HFF-Myc (cell line): Measurements from ENCODE around the gene AURKA.

ENCODE experiments used
- DNase-seq: peaks from one replicate; pipeline ENCODE4 v3.0.0-alpha.2; 2011; ENCODE audit warnings: low read depth; ENCODE audit errors: extremely low read depth
- H3K4me3 ChIP-seq: replicated peaks from 2 replicates; pipeline ENCODE4 v1.5.1; 2011; ENCODE audit warnings: low read depth, mild to moderate bottlenecking, control low read depth, low read length
- CTCF ChIP-seq: IDR thresholded peaks from 2 replicates; pipeline ENCODE4 v1.5.1; 2012; ENCODE audit warnings: mild to moderate bottlenecking, low read depth, low read length, control low read depth; ENCODE audit errors: missing control alignments

The AURKA gene

GRCh38 chr20:56392132-56392880 lies at the start of gene AURKA, which contains the start of gene CSTF1:
TSS of gene AURKA (minus strand) at chr20:56392215. CDS start at chr20:56388197, 4,018 bp downstream.
TSS of gene CSTF1 (plus strand) at chr20:56392645. CDS start at chr20:56395553, 2,908 bp downstream.
- no peak for TF ChIP-seq CTCF
- H3K4me3 ChIP-seq = peak within 1 kb of the TSS; percentile 85
- DNase-seq = peak; percentile 97

- TF ChIP-seq CTCF = no peak
- DNase-seq = no peak
- no peak overlapping the region for H3K4me3 ChIP-seq
Measured at GRCh38 chr20:56440346-56441007, 48.5 kb upstream of the AURKA start.

GRCh38 chr20:56439771-56440291 lies 47.8 kb upstream of the AURKA start:
- no peak overlapping the region for H3K4me3 ChIP-seq
- TF ChIP-seq CTCF = no peak
- peak; percentile 87 for DNase-seq

- H3K4me3 ChIP-seq = no peak overlapping the region
- no peak for DNase-seq
- TF ChIP-seq CTCF = no peak
Measured at GRCh38 chr20:56438284-56438683, 46.3 kb upstream of the AURKA start.

- no peak for TF ChIP-seq CTCF
- no peak overlapping the region for H3K4me3 ChIP-seq
- DNase-seq = no peak
Measured at GRCh38 chr20:56437196-56437960, 45.4 kb upstream of the AURKA start.

- H3K4me3 ChIP-seq = no peak overlapping the region
- DNase-seq = peak; percentile 77
- no peak for TF ChIP-seq CTCF
Measured at GRCh38 chr20:56433880-56434255, 41.9 kb upstream of the AURKA start.
